GM18526 (cell line): ENCODE results near the gene METTL1.

ENCODE experiments used
- POLR2A ChIP-seq: IDR thresholded peaks from 3 replicates; pipeline ENCODE4 v1.6.1; 2011; ENCODE audit not compliant: insufficient read length; ENCODE audit errors: extremely low read depth

Gene METTL1

DNA sequence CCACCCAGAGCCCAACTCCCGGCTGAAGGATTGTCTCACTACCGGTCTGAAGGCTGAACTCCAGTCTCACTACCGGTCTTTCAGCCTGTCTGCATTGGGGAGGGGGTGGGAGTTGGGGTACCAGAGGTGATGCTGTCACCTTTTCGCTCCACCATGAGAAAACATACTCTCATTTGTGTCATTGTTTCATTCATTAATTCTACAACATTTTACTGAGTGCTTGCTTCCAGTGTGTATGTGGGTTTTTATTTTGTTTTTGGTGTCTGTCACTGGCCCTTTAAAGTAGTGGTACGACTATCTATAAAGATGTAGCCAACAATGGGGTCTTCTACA is 19.3 kb downstream of the METTL1 start:
- no peak for TF ChIP-seq POLR2A

DNA sequence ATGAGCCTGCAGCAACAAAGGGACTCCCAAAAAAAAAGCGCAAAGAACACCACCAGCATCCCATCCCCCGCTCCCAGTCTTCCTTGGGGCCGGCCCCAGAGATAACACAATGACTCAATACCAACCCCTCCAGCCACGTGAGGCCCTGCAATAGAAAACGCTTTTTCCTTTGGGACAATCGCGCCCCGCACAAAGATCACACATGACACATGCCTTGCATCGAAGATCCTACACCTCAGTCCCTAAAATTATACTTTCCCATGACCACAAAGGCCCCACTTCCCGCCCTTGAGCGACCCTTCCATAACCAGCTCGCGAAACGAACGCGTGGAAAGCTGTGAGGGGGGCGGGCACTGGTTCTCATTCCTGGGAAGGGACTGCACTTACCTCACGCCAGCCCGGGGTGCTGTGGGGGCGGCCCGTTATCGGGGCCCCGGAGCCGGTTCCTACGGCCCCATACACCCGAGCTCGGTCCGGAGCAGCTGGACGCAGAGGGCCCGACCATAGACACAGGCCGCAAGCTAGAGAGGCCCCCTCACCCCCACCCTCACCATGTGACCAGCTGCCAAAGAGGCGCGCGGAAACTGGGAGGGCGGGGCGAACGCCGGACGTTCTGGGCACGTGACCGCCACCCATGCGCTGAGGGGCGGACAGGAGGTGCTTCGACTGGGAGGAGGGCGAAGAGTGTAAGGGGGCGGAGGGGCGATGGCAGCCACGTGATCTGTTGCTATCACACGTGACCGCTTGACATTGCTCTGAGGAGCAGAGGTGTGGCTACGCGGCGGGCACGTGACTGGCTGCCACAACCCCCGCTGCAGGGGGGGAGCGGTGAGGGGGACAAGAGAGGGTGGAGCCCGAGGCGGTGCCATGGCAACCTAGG is 19.9 kb downstream of the METTL1 start, which contains the start of gene CDK4:
CDK4 (minus strand) TSS at position 523 of the 880 bp plus-strand sequence. CDS start 593 bp downstream, outside the sequence.
- TF ChIP-seq POLR2A: peak; percentile 69

DNA sequence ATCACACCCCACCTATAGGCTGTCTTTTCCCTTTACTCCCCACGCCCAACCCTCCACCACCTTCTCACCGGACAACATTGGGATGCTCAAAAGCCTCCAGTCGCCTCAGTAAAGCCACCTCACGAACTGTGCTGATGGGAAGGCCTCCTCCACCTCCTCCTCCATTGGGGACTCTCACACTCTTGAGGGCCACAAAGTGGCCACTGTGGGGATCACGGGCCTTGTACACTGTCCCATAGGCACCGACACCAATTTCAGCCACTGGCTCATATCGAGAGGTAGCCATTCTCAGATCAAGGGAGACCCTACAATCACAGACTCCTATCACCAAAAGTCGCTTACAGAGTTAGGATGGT is 20.5 kb downstream of the METTL1 start:
- no peak for TF ChIP-seq POLR2A

DNA sequence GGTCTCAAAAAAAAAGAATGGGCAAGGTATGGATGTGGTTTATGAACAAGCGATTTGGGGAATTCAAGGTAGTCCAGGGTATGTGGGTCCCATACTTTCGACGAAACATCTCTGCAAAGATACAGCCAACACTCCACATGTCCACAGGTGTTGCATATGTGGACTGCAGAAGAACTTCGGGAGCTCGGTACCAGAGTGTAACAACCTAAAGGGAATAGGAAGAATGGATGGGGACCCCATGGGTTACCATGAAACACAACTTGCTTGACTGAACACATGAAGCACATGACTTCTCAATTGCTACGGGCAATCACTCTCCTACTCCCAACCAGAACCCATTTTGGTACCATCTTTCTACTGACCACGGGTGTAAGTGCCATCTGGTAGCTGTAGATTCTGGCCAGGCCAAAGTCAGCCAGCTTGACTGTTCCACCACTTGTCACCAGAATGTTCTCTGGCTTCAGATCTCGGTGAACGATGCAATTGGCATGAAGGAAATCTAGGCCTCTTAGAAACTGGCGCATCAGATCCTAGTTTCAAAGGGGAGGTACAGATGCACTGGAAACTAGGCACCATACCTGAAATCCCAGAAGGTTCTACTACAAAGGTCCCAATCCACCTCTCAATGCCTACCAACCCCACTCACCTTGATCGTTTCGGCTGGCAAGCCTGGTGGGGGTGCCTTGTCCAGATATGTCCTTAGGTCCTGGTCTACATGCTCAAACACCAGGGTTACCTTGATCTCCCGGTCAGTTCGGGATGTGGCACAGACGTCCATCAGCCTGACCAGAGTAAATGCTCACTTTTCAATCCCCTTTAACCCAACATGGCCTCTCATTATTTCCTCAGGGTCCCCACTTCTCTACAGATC is 21.1 kb downstream of the METTL1 start:
- TF ChIP-seq POLR2A: no peak

DNA sequence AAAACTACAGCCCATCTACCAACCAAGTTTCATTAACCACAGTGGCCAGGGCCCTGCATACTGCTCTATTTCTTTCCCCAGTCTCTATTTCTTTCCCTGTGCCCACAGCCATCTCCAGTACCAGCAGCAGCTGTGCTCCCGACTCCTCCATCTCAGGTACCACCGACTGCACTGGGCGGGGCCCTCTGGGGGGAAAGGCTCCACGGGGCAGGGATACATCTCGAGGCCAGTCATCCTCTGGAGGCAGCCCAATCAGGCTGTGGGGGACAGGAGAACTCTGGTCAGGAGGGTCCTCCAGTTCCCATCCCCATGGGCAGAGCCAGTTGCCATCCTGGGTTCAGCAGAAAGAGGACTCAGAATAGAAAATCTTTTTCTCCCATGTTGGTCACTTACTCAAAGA is 22.8 kb downstream of the METTL1 start:
- TF ChIP-seq POLR2A: no peak

DNA sequence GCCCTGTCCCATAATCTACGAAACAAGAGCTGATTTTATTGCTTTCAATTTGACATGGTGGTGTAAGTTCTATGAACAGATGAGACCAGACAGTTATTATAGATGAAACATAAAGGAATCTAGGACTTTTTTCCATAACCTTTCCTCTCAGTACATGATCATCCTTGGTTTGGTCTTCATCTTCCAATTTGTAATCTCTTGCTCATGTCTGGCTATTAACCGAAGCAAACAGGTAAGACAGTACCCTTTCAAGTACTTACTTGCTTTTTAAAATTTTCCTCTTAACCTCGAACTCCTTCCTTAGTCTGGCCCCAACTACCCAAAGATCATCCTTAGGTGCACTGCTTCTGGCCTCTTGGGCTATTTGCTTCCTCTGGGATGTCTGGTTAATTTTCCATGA is 25.9 kb downstream of the METTL1 start:
- TF ChIP-seq POLR2A: no peak

DNA sequence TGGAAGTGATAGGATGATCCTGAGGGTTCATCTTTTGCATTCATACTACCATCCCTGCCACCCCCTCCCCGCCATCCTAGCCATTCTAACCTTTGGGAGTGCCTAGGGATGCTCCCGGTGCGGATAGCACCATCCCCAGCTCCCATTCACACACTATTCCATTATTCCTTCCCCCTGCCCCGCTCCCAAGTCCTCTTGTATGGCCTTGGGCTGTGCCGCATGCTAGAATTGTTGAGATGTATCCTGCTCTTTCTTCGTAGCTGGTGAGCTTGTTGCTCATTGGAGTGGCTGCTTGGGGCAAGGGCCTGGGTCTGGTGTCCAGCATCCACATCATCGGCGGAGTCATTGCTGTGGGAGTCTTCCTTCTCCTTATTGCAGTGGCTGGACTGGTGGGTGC is 26.4 kb downstream of the METTL1 start:
- no peak for TF ChIP-seq POLR2A

DNA sequence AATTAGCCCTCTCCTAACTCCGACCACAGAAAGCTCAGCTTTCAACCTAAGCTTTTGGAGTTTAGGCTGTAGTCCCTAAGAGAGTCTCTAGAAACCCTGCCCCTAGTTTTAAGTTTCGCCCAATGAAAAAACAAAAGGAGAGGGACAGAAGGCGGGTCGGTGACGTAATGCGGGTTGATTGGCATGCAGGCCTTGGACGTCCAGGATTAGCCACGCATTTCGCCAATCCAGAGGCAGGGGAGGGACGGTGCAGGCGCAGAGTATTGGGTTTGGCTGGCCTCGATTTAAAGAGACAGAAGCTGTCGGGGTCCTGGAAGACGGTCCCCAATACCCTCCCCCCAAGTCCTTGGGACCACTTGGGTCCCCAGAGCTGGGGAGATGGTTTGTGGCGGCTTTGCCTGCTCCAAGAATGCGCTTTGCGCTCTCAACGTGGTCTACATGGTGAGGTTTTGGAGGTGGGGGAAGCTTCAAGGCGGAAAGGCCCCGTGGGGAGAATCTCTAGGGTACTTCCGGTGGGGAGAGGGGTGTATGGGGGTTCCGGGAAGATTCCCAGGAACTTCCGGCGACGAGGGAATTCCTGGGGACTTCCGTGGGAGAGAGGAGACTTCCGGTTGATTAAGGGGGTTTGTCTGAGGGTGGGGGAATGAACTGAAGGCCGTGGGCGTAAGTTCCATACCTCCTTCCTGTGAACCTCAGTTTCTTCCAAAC is 27.0 kb downstream of the METTL1 start, which contains the start of gene TSPAN31:
TSPAN31 (plus strand) TSS at position 263 of the 708 bp plus-strand sequence; CDS start at position 379, 116 bp downstream.
- TF ChIP-seq POLR2A: no peak

DNA sequence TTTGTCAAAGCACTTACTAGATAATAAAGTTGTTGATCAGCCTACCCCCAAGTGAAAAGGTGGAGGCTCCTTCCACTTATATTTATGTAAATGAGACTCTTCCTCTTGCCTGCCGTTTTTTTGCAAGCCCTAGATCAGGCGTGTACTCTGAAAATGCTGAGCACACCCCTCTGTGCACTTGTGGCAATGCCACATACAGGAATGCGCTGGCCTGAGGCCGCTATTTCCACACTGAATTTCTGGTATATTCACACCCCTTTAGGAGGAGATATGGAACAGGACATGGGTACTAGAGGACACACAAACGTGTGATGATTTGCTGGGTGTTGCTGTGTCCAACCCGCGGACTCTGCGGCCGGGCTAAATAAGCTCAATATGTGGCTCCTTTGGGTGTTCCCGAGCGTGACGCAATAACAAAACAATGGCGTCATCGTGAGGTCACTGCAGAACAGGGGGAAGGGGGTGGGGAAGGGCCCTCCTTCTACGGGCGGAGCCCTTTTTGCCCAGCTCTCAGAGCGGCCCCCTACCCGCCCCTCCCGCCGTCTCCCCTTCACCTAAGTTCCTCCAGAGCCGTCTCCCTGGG is 27.6 kb downstream of the METTL1 start:
- no peak for TF ChIP-seq POLR2A

DNA sequence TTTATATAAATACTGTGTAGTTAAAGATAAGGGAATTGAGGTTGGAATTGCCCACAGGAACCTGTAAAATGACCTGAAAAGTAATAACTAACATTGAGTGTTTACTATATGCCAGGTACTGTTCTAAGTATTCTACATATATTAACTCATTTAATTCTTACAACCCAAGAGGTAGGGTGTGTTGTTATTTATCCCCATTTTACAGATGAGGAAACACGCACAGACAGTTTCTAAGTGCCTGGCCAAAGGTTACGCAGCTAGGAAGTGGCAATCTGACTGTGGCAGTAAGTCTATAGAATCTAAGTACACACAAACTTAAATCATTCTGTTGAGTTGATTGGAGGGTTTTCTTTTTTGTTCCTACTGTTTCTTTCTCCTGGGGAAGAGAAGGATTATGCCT is 28.1 kb downstream of the METTL1 start:
- no peak for TF ChIP-seq POLR2A

DNA sequence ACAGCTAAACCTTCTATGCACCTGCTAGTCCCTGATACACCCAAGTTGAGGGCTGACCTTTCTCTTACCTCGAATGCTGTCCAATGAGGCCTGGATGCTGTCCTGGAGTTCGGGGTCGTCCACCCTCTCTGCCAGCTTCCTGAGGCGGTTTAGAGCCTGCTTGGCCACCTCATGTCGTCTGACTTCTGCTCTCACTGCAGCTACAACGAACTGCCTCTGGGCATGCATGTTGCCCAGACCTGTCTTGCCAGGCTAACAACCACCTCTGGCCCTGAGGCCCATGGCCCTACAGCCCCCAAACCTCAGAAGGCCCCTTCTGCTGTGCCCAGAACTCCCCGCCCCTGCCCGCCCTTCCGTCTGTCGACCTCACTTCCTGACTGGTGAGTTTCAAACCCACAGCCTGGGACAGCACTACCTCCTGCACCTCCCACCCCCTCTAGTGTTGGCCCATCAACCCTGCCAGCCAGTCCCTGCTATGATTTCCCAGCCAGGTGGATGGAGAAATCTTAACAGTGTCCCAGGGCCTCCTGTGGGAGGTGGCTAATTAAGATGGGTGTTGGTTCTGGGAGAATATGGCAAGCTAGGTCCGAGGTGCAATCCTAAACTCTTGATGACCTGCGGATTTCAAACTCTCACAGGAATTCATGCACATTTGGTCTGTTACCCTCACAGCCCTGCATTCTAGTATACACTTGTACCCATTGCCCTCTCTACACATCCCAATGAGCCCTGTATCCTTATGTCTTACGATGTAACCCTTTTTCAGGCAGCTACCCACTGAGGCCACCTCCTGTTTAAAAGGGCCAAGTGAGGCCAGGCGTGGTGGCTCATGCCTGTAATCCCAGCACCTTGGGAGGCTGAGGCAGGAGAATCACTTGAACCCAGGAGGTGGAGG is 29.8 kb downstream of the METTL1 start:
- TF ChIP-seq POLR2A: peak; percentile 57

DNA sequence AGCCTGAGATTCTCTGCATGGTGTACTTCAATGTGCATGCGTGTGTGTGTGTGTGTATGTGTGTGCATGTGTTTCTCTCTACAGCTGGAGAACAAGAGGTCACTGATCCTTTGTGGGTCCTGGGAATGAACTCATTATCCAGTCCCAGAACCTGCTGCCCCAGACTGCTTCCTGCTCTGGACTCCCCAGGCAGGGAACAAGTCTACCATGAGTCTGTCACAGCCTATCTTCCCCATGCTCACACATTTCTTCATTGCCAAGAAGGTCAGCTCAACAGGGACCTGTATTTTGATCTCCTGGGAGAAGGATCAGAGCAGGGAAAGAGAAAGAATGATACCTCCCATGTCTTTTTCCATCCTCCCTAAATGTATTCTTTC is 30.5 kb downstream of the METTL1 start:
- TF ChIP-seq POLR2A: no peak

DNA sequence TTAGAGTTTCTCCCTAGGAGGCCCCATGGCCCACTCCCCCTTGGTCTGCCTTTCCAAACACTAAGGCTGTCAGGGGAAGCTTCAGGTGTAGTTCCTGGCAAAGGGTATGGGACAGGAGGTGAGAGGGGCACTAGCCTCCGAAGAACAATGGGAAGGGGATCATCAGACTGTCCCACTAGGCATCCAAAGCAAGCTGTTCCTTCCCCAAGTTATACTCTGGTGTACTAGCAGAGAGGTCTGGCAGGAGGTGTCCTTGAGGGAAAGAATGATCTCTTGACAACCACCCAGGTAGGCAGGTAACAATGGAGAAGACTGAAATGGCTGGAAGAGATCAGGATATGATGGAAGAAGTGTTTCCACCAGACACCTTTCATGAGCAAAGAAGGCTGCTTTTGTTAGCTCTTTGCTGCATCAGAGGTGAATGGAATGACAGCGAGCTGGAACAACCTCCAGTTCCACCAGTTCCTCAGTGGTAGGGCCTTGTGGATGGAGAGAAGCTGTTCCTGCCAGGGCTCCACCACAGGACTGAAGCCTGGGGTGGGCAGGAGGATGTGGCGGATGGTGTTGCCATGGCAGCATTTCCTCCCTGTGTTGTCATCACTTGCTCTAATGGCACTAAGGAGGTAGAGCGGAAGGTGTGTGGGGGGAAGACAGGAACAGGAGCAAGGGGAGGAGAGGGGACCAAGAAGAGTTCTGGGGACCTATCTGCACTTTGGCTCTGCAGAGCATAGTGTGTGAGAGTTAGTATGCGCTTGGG is 31.1 kb downstream of the METTL1 start:
- no peak for TF ChIP-seq POLR2A
